HepG2 (cell line): ENCODE measurements around the gene MTHFSD. TPM values are rescaled to one million over a fixed set of nuclear protein-coding genes. Genes with fewer than 3 reads are reported as not detected.

Source experiments
- ATAC-seq: fragments of 200-7000 bp; cut with Tn5 transposase; 3 replicates; pipeline ENCODE4 v1.9.1; 2020; ENCODE audit warnings: mild to moderate bottlenecking, moderate library complexity
- BruUV-seq: library from RNA; stranded (reverse); fragments of 400-500 nt; replicated peaks from 2 replicates; lab custom pipeline; 2021; lab: Mats Ljungman, UMichigan
- CTCF ChIA-PET: fragments of 300-600 bp; formaldehyde crosslinking; extraction: SDS; loops from one replicate; lab custom pipeline; 2021; ENCODE audit warnings: low total read pairs, inconsistent platforms, low intra/inter-chr PET ratio; lab: Yijun Ruan, JAX
- POLR2A ChIA-PET: fragments of 350-600 bp; sonication (Branson Sonifier 250); formaldehyde crosslinking; loops from one replicate; lab custom pipeline; 2020; ENCODE audit warnings: antibody characterized with exemption, inconsistent platforms; lab: Yijun Ruan, JAX
- DNase-seq: peaks from one replicate; pipeline ENCODE4 v3.0.0-alpha.2; 2015; ENCODE audit warnings: low spot score
- FAIRE-seq: peaks from 3 replicates; lab custom pipeline; 2011; peaks lifted over from hg19 to GRCh38; lab: Jason Lieb, UNC
- H2AFZ ChIP-seq: one replicate; pipeline ENCODE4 v1.6.1; 2011; ENCODE audit warnings: low read length, inconsistent platforms
- H3K27ac ChIP-seq: fragments of 300-600 bp; 3 replicates; pipeline ENCODE4 v1.8.0; 2011; ENCODE audit warnings: mixed run types, mild to moderate bottlenecking, mixed read lengths, low read length, inconsistent platforms; ENCODE audit not compliant: insufficient read depth; ENCODE audit errors: extremely low read length
- H3K27me3 ChIP-seq, 2 experiments: fragments of 200-600 bp in 1 of 2; 2 replicates in 1 of 2; 3 replicates in 1 of 2; pipeline versions ENCODE4 v1.6.0 to v1.8.0; 2011; ENCODE audit warnings: low read length in 2 of 2, mild to moderate bottlenecking in 2 of 2, moderate library complexity in 2 of 2, inconsistent platforms in 1 of 2; ENCODE audit not compliant: insufficient read depth in 2 of 2, control insufficient read depth in 1 of 2
- H3K36me3 ChIP-seq, 2 experiments: fragments of 200-600 bp in 1 of 2; replicated peaks in 1 of 2; 2 replicates in 1 of 2; 3 replicates in 1 of 2; pipeline versions ENCODE4 v1.5.1 to v1.8.0; 2011; ENCODE audit warnings: low read length in 2 of 2, inconsistent platforms in 1 of 2; ENCODE audit not compliant: insufficient read depth in 2 of 2, control insufficient read depth in 1 of 2
- H3K4me1 ChIP-seq: 2 replicates; pipeline ENCODE4 v1.5.1; 2012; ENCODE audit warnings: low read length, inconsistent platforms; ENCODE audit not compliant: insufficient read depth
- H3K4me2 ChIP-seq: 2 replicates; pipeline ENCODE4 v1.6.0; 2011; ENCODE audit warnings: low read depth, low read length, inconsistent platforms
- H3K4me3 ChIP-seq, 3 experiments: fragments of 200-600 bp in 1 of 3; sonication (generic), shearing (Covaris generic) in 1 of 3; replicated peaks in 1 of 3; 2 replicates each; pipeline ENCODE4 v1.5.1; 2011 to 2016; ENCODE audit warnings: low read length in 3 of 3, inconsistent platforms in 2 of 3, low read depth in 2 of 3, mild to moderate bottlenecking in 2 of 3, control low read depth in 1 of 3, mixed read lengths in 1 of 3; ENCODE audit not compliant: insufficient read depth in 1 of 3
- H3K79me2 ChIP-seq: one replicate; pipeline ENCODE4 v1.6.1; 2011; ENCODE audit warnings: low read length, inconsistent platforms; ENCODE audit not compliant: insufficient read depth
- H3K9ac ChIP-seq: 2 replicates; pipeline ENCODE4 v1.6.0; 2011; ENCODE audit warnings: mild to moderate bottlenecking, low read depth, low read length, inconsistent platforms; ENCODE audit not compliant: insufficient read depth
- H3K9me3 ChIP-seq: 2 replicates; pipeline ENCODE4 v1.5.1; 2012; ENCODE audit warnings: mild to moderate bottlenecking, low read length
- H4K20me1 ChIP-seq: 2 replicates; pipeline ENCODE4 v1.6.0; 2011; ENCODE audit warnings: inconsistent platforms, mild to moderate bottlenecking, low read length, moderate library complexity; ENCODE audit not compliant: insufficient read depth
- CBX5 ChIP-seq: sonication (generic); formaldehyde crosslinking; IDR thresholded peaks from 2 replicates; pipeline ENCODE4 v1.4.0; 2020; ENCODE audit warnings: missing genetic modification reagents, borderline replicate concordance
- ELF3 ChIP-seq: IDR thresholded peaks from 2 replicates; pipeline ENCODE4 v1.6.1; 2016; ENCODE audit warnings: missing genetic modification reagents, missing compliant biosample characterization
- FOSL1 ChIP-seq: sonication (generic); formaldehyde crosslinking; IDR thresholded peaks from 2 replicates; pipeline ENCODE4 v1.9.0; 2021; ENCODE audit warnings: missing genetic modification reagents, borderline replicate concordance
- FOSL2 ChIP-seq: sonication (generic); formaldehyde crosslinking; IDR thresholded peaks from 2 replicates; pipeline ENCODE4 v1.4.0; 2020; ENCODE audit warnings: missing genetic modification reagents
- FOXA1 ChIP-seq, 2 experiments: fragments of 450-650 bp in 1 of 2; sonication (generic) in 1 of 2; formaldehyde crosslinking in 1 of 2; IDR thresholded peaks; 2 replicates each; pipeline versions ENCODE4 v1.4.0 to v1.6.1; 2016 to 2020; ENCODE audit warnings: missing genetic modification reagents in 1 of 2
- GZF1 ChIP-seq: sonication (generic); formaldehyde crosslinking; IDR thresholded peaks from 2 replicates; pipeline ENCODE4 v1.5.1; 2020; ENCODE audit warnings: mild to moderate bottlenecking, missing genetic modification reagents
- LCORL ChIP-seq, 2 experiments: fragments of 450-650 bp in 1 of 2; sonication (generic) in 1 of 2; formaldehyde crosslinking in 1 of 2; IDR thresholded peaks; 2 replicates each; pipeline versions ENCODE4 v1.5.0 to v1.6.1; 2017 to 2020; ENCODE audit warnings: antibody characterized with exemption in 1 of 2, missing genetic modification reagents in 1 of 2
- NFE2L1 ChIP-seq: sonication (generic); formaldehyde crosslinking; IDR thresholded peaks from 2 replicates; pipeline ENCODE4 v1.4.0; 2020; ENCODE audit warnings: missing genetic modification reagents, mild to moderate bottlenecking, borderline replicate concordance
- SNAI1 ChIP-seq: sonication (generic); formaldehyde crosslinking; IDR thresholded peaks from 2 replicates; pipeline ENCODE4 v1.5.0; 2020; ENCODE audit warnings: mild to moderate bottlenecking, missing genetic modification reagents, borderline replicate concordance
- TEAD3 ChIP-seq: optimal IDR thresholded peaks from 2 replicates; pipeline ENCODE3; 2016; ENCODE audit warnings: borderline replicate concordance
- ZKSCAN5 ChIP-seq: sonication (generic); formaldehyde crosslinking; IDR thresholded peaks from 2 replicates; pipeline ENCODE4 v1.5.1; 2020; ENCODE audit warnings: mild to moderate bottlenecking, missing genetic modification reagents
- ZKSCAN8 ChIP-seq: IDR thresholded peaks from 2 replicates; pipeline ENCODE4 v1.6.1; 2016; ENCODE audit warnings: borderline replicate concordance, missing genetic modification reagents, missing compliant biosample characterization
- ZNF260 ChIP-seq: sonication (generic); formaldehyde crosslinking; IDR thresholded peaks from 2 replicates; pipeline ENCODE4 v1.4.0; 2020; ENCODE audit warnings: missing genetic modification reagents, low read depth, mild to moderate bottlenecking, borderline replicate concordance
- ZNF343 ChIP-seq: sonication (generic); formaldehyde crosslinking; IDR thresholded peaks from 2 replicates; pipeline ENCODE4 v1.4.0; 2020; ENCODE audit warnings: mild to moderate bottlenecking, missing genetic modification reagents
- ZNF7 ChIP-seq: IDR thresholded peaks from 2 replicates; pipeline ENCODE4 v1.6.1; 2016; ENCODE audit warnings: missing biosample characterization, missing genetic modification reagents
- WGBS: methylation state at CpG from one replicate; pipeline ENCODE4 v1.1.6; 2017; ENCODE audit warnings: low lambda C conversion rate; 5-methylcytosine and 5-hydroxymethylcytosine counted together
- in situ Hi-C: cut with HindIII; loops from 2 replicates; pipeline ENCODE4 v1.10.0; 2017; ENCODE audit warnings: low pct_unique_long_range_greater_than_20kb; ENCODE audit not compliant: extremely low pct_ligation_motif_present
- intact Hi-C: fragments of 100-400 bp; cut with micrococcal nuclease; formaldehyde crosslinking; loops from one replicate; pipeline ENCODE4 v1.10.0; 2022; ENCODE audit not compliant: unreplicated experiment
- polyA plus RNA-seq, 8 experiments: library from polyadenylated mRNA; depleted of rRNA in 3 of 8; stranded (reverse) in 7 of 8; unstranded in 1 of 8; fragments of >200 nt; fragmentation: Illumina TruSeq in 4 of 8; extraction: Trizol in 4 of 8; gene quantifications; 2 replicates each; pipeline versions ENCODE4 v1.2.1 to v1.2.3, GENCODE V29; 2011 to 2016; ENCODE audit warnings: low read depth in 4 of 8, missing spikeins in 1 of 8, mixed read lengths in 1 of 8; ENCODE audit not compliant: insufficient read depth in 1 of 8
- total RNA-seq, 5 experiments: library from RNA; depleted of rRNA; stranded (reverse); fragments of >200 nt; fragmentation: Illumina TruSeq; extraction: Trizol; gene quantifications; 2 replicates each; pipeline ENCODE4 v1.2.3, GENCODE V29; 2016; ENCODE audit warnings: low read depth in 1 of 5
- TF ChIP-seq, protein P1 (sequence below): sonication (generic); formaldehyde crosslinking; IDR thresholded peaks from 2 replicates; pipeline ENCODE4 v1.9.0; 2021; ENCODE audit warnings: mild to moderate bottlenecking, missing genetic modification reagents
- TF ChIP-seq, protein P2 (sequence below): sonication (generic); formaldehyde crosslinking; IDR thresholded peaks from 2 replicates; pipeline ENCODE4 v1.9.0; 2022; ENCODE audit warnings: missing genetic modification reagents, mild to moderate bottlenecking, borderline replicate concordance

Gene MTHFSD
- total and polyA plus RNA-seq, 2 of the 13 experiments (the other 11 are each of a cell fraction or from before 2014, with no cell fraction given): 14.2 to 16.3 TPM

DNA sequence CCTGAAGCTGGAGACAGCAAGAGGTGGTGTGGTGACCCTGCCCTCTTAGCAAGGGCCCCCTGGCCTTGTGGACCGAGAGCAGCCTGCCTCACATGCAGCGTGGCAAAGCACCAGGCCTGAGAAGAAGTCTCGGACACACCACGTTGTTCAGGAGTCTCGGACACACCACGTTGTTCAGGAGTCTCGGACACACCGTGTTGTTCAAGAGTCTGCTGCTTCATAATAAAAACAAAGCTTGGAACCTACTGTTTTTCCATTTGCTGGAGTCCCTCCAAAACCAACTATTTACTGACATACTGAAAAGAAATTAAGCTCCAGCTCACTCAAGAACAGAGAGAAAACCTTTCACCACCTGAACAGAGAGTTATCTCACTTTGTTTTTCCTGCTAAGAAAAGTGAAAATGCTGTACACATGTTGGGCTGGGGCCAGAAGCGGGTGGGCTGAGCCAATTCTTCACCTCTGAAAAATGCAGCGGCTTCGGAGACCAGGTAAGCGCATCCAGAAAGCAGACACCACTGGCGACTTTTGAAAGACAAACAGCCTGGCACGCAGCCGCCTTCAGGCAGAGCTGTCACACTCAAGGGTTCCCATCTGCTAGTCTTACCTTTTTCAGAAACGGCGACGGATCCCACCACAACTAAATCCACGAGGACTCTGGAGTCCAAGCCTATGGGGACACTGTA, 8.9 kb downstream of the MTHFSD start:
- no peak for FAIRE-seq
- no TSS peak for BruUV-seq
- Histone ChIP-seq H3K27me3 (no peaks in the 10 kb centered on the region), H3K9me3 (no peaks in the 10 kb centered on the region), H3K36me3 (peaks cover 28 to 71% of the 10 kb centered on the region in 2 experiments; a peak in 4 of 5 replicates), H4K20me1 (no peaks in the 10 kb centered on the region), H3K4me2 (no peak overlapping the region), H3K4me3 (no peak overlapping the region), H3K27ac (no peak overlapping the region), H3K4me1 (no peaks in the 10 kb centered on the region), H2AFZ (no peak overlapping the region), H3K79me2 (no peaks in the 10 kb centered on the region), H3K9ac (no peak overlapping the region)
- ATAC-seq: no peak
- 96% methylated on average over 19 of the region's 19 CpGs for WGBS
- CTCF ChIA-PET: no interaction called here
- in situ Hi-C loops: no loop called here
- no peak for DNase-seq
- POLR2A ChIA-PET: no interaction called here
- intact Hi-C loops: no loop called here
- TF ChIP-seq, protein P1, sequence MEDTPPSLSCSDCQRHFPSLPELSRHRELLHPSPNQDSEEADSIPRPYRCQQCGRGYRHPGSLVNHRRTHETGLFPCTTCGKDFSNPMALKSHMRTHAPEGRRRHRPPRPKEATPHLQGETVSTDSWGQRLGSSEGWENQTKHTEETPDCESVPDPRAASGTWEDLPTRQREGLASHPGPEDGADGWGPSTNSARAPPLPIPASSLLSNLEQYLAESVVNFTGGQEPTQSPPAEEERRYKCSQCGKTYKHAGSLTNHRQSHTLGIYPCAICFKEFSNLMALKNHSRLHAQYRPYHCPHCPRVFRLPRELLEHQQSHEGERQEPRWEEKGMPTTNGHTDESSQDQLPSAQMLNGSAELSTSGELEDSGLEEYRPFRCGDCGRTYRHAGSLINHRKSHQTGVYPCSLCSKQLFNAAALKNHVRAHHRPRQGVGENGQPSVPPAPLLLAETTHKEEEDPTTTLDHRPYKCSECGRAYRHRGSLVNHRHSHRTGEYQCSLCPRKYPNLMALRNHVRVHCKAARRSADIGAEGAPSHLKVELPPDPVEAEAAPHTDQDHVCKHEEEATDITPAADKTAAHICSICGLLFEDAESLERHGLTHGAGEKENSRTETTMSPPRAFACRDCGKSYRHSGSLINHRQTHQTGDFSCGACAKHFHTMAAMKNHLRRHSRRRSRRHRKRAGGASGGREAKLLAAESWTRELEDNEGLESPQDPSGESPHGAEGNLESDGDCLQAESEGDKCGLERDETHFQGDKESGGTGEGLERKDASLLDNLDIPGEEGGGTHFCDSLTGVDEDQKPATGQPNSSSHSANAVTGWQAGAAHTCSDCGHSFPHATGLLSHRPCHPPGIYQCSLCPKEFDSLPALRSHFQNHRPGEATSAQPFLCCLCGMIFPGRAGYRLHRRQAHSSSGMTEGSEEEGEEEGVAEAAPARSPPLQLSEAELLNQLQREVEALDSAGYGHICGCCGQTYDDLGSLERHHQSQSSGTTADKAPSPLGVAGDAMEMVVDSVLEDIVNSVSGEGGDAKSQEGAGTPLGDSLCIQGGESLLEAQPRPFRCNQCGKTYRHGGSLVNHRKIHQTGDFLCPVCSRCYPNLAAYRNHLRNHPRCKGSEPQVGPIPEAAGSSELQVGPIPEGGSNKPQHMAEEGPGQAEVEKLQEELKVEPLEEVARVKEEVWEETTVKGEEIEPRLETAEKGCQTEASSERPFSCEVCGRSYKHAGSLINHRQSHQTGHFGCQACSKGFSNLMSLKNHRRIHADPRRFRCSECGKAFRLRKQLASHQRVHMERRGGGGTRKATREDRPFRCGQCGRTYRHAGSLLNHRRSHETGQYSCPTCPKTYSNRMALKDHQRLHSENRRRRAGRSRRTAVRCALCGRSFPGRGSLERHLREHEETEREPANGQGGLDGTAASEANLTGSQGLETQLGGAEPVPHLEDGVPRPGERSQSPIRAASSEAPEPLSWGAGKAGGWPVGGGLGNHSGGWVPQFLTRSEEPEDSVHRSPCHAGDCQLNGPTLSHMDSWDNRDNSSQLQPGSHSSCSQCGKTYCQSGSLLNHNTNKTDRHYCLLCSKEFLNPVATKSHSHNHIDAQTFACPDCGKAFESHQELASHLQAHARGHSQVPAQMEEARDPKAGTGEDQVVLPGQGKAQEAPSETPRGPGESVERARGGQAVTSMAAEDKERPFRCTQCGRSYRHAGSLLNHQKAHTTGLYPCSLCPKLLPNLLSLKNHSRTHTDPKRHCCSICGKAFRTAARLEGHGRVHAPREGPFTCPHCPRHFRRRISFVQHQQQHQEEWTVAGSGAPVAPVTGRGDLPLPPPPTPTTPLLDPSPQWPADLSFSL (CRISPR knock-in tag): no peak
- no peak for TF ChIP-seq ZNF343 (CRISPR knock-in tag)
- TF ChIP-seq LCORL (IDR thresholded peaks at IDR 0.05): no peak
- TF ChIP-seq LCORL (CRISPR knock-in tag; IDR thresholded peaks at IDR 0.05): no peak
- no peak for TF ChIP-seq SNAI1 (CRISPR knock-in tag)
- no peak for TF ChIP-seq FOSL1 (CRISPR knock-in tag)
- no peak for TF ChIP-seq ZKSCAN5
- TF ChIP-seq TEAD3 (CRISPR knock-in tag): no peak
- no peak for TF ChIP-seq ELF3 (CRISPR knock-in tag)
- TF ChIP-seq GZF1: no peak
- TF ChIP-seq FOXA1 (IDR thresholded peaks at IDR 0.05): no peak
- no peak for TF ChIP-seq FOXA1 (CRISPR knock-in tag; IDR thresholded peaks at IDR 0.05)
- TF ChIP-seq, protein P2, sequence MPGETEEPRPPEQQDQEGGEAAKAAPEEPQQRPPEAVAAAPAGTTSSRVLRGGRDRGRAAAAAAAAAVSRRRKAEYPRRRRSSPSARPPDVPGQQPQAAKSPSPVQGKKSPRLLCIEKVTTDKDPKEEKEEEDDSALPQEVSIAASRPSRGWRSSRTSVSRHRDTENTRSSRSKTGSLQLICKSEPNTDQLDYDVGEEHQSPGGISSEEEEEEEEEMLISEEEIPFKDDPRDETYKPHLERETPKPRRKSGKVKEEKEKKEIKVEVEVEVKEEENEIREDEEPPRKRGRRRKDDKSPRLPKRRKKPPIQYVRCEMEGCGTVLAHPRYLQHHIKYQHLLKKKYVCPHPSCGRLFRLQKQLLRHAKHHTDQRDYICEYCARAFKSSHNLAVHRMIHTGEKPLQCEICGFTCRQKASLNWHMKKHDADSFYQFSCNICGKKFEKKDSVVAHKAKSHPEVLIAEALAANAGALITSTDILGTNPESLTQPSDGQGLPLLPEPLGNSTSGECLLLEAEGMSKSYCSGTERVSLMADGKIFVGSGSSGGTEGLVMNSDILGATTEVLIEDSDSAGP (CRISPR knock-in tag): no peak
- TF ChIP-seq ZKSCAN8 (CRISPR knock-in tag): no peak
- TF ChIP-seq ZNF260 (CRISPR knock-in tag): no peak
- no peak for TF ChIP-seq FOSL2 (CRISPR knock-in tag)
- TF ChIP-seq CBX5 (CRISPR knock-in tag): no peak
- TF ChIP-seq ZNF7 (CRISPR knock-in tag): no peak
- no peak for TF ChIP-seq NFE2L1 (CRISPR knock-in tag)
